Measurements from ENCODE around the gene ZKSCAN3.

GRCh38 chr6:28345201-28345600 lies 4.5 kb upstream of the ZKSCAN3 start:
- TF ChIP-seq, protein P1, sequence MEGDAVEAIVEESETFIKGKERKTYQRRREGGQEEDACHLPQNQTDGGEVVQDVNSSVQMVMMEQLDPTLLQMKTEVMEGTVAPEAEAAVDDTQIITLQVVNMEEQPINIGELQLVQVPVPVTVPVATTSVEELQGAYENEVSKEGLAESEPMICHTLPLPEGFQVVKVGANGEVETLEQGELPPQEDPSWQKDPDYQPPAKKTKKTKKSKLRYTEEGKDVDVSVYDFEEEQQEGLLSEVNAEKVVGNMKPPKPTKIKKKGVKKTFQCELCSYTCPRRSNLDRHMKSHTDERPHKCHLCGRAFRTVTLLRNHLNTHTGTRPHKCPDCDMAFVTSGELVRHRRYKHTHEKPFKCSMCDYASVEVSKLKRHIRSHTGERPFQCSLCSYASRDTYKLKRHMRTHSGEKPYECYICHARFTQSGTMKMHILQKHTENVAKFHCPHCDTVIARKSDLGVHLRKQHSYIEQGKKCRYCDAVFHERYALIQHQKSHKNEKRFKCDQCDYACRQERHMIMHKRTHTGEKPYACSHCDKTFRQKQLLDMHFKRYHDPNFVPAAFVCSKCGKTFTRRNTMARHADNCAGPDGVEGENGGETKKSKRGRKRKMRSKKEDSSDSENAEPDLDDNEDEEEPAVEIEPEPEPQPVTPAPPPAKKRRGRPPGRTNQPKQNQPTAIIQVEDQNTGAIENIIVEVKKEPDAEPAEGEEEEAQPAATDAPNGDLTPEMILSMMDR (IDR thresholded peaks at IDR 0.05) = no peak
- TF ChIP-seq EZH2 (IDR thresholded peaks at IDR 0.05) (no peak), EZH2phosphoT487 (IDR thresholded peaks at IDR 0.05) (no peak)
